GM19467 (cell line): ENCODE results near the gene MAST1.
A peak's percentile ranks its signal among the peaks of the same experiment; 100 is the strongest.
"Not testable (repeated sequence)": the region's sequence is repeated elsewhere in the genome, so short reads cannot be mapped to it uniquely, and the experiment has no call there.

Experiments
- ATAC-seq: cut with Tn5 transposase; IDR thresholded peaks from one replicate; pipeline ENCODE4 v1.9.1; 2021; ENCODE audit warnings: mild to moderate bottlenecking, moderate library complexity; ENCODE audit not compliant: unreplicated experiment

MAST1 gene

DNA sequence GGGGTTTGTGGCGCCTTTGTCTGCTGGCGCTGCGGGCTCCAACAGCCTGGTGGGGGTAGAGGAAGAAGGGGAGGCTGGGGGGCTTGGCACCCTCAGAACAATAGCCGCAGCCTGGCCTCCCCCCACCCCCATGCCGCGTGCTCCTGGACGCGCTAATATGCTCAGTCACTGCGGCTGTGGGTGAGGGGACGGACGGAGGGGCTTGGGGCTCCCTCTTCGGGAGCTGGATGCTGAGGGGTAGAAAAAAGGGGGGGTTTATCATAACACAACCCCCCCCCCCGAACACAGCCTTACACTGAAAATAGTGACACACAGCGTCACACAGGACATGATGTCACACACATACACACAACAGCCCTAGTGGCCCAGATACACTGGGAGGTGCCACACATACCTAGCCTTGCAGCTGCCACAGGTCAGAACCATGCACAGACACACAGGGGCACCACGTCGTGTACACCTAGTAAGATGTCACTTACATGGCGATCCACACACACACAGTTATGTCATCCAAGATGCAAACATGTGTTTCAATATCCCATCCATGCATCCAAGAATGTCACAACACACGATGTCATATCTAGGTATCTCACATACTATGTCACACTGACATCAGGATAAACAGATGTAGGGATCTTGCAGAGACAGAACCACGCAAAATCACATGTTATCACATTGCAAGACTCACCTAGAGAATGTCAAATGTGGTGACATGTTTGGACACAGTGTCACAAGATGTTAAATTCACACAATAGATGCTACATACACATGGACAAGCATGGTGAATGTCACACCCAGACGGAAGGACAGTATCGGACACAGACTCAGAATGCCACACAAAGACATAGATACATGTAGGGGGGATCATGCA is 806 bp downstream of the MAST1 start:
- no peak for ATAC-seq

GRCh38 chr19:12840091-12841079 is 2.1 kb downstream of the MAST1 start:
- ATAC-seq, result no peak

GRCh38 chr19:12841094-12841493 is 2.8 kb downstream of the MAST1 start:
- no peak for ATAC-seq

- ATAC-seq, result no peak
Measured at GRCh38 chr19:12842511-12842910, 4.2 kb downstream of the MAST1 start.

DNA sequence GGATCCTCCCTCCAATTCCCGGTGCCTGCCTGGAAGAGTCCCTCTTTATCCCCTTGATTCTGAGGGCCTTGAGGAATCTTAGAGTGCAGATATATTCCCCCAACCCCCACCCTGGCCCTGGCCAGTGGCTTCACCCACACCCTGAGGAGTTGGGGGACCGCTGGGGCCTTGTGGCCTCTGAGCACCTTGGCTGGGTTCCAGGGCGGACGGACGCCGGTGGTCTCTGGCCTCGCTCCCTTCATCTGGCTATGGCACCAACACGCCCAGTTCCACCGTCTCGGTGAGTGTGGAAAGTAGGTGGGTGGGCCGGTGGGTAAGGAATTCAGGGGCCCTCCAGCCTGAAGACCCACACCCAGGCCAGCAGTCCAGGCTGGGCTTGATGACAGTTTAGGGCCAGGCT is 5.0 kb downstream of the MAST1 start:
- ATAC-seq, result no peak

- no peak for ATAC-seq
Measured at GRCh38 chr19:12843999-12844732, 5.9 kb downstream of the MAST1 start.

DNA sequence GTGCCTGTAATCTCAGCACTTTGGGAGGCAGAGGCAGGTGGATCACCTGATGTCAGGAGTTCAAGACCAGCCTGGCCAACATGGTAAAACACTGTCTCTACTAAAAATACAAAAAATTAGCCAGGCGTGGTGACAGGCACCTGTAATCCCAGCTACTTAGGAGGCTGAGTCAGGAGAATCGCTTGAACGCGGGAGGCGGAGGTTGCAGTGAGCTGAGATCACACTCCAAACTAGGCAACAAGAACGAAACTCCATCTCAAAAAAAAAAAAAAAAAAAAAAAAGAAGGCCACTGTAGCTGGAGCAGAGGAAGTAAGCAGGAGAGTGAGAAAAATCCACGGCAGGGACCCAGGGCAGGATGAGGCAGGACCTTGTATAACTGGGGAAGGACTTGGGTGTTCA is 8.3 kb downstream of the MAST1 start:
- not testable (repeated sequence) for ATAC-seq

GRCh38 chr19:12847159-12848139 is 9.1 kb downstream of the MAST1 start:
- peak; percentile 50 for ATAC-seq

GRCh38 chr19:12856653-12857052 is 18.3 kb downstream of the MAST1 start:
- ATAC-seq, result no peak

DNA sequence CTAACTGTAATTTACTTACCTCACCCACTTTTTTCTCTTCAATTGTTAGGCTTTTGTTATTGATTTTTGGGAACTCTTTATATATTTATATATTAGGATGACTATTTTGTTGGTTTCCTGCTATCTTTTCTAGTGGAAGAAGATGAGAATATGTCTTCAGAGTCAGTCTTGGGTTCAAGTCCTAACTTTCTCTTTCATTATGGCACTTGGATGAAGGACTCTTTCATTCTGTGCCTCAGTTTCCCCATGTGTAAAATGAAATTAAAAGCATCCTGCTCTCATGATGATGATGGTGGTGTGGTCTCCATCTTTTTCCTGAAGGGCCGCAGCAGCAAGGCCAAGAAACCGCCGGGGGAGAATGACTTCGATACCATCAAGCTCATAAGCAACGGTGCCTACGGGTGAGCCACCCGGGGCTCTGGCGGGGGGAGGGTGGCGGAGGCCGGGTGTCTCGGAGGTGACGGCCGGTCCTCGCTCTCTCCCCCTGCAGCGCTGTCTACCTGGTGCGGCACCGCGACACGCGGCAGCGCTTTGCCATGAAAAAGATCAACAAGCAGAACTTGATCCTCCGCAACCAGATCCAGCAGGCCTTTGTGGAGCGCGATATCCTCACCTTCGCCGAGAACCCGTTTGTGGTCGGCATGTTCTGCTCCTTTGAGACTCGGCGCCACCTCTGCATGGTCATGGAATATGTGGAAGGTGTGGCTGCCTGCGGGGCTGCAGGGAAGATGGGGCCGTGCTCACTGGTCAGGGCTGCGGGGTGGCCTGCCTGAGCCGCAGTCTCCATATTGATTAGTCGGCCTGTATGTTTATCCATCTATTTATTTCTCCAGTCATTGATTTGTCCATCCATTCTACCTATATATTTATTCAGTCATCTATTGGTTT is 20.0 kb downstream of the MAST1 start:
- ATAC-seq, result no peak

DNA sequence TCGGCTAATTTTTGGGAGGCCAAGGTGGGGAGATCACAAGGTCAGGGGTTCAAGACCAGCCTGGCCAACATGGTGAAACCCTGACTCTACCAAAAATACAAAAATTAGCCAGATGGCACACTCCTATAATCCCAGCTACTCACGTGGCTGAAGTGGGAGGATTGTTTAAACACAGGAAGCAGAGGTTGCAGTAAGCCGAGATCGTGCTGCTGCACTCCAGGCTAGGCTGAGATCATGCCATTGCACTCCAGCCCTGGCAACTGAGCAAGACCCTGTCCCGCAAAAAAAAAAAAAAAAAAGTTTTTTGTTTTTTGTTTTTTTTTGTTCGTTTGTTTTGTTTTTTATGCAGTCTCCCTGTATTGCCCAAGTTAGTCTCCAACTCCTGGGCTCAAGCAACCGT is 21.2 kb downstream of the MAST1 start:
- no peak for ATAC-seq

DNA sequence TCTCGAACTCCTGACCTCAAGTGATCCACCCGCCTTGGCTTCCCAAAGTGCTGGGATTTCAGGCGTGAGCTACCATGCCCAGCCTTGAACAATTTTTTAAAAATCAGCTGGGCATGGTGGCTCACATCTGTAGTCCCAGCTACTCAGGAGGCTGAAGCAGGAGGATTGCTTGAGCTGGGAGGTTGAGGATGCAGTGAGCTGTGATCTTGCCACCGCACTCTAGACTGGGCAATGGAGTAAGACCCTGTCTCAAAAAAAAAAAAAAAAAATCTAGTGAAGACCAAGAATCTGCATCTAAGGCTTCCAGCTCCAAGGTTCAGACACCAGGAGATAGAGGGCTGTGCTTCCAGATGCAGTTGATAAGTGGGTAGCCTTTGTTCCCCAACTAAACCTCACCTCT is 25.8 kb downstream of the MAST1 start:
- ATAC-seq, result no peak

DNA sequence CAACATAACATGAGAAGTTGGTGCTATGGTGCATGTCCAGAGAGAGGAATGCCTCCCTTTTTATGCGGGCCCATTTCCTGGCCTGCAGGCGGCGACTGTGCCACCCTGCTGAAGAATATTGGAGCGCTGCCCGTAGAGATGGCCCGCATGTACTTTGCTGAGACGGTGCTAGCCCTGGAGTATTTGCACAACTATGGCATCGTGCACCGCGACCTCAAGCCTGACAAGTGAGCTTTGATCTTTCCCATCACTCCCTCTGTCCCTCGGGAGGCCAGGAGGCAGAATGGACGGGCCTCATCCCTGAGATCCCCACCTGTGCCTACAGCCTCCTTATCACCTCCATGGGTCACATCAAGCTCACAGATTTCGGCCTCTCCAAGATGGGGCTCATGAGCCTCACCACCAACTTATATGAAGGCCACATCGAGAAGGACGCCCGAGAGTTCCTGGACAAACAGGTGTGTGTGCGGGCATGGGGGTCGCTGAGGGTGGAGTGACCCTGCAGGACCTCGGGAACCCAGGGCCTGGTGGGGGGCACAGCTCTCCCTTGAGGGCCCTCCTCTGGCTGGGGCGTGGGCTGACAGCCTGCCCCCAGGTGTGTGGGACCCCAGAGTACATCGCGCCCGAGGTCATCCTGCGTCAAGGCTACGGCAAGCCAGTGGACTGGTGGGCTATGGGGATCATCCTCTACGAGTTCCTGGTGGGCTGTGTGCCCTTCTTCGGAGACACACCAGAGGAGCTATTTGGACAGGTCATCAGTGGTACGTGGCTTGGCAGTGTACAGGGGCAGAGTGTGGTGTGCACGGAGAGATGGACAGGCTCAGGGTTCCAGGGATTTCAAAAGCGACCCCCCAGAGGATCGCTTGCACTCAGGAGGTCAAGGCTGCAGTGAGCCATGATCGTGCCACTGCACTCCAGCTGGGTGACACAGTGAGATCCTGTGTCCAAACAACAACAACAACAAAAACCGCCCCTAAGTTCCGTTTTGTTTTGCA is 26.7 kb downstream of the MAST1 start:
- no peak for ATAC-seq

DNA sequence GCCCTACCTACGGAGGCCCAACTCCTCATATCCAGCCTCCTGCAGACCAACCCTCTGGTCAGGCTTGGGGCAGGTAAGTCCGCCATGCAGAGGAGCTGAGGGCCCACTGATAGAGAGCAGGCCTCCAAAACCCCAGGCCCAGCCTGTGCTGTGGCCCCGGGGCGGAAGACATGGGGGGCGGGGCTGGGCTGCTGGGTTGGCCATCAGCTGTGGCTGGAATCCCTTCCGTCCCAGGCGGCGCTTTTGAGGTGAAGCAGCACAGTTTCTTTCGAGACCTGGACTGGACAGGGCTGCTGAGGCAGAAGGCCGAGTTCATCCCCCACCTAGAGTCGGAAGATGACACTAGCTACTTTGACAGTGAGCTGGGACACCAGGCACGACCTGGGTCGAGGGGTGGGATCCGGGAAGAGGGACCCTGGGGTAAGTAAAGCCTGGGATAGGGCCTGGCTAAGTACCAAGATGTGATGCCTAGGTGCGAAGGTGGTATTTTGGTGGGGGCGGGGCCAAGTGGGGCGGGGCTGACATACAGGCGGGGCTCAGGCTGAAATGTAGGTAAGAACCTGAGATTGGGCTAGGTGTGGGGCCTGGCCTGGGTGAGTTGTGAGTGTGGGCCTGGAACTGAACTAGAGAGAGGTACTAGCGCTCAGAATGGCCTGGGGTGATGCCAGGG is 27.6 kb downstream of the MAST1 start:
- ATAC-seq, result no peak

- ATAC-seq, result no peak
Measured at GRCh38 chr19:12866416-12867119, 28.3 kb downstream of the MAST1 start.
